HEK293 (cell line): ENCODE measurements around the gene UBA6.

Experiments
- CTCF ChIA-PET: fragments of 350-600 bp; formaldehyde crosslinking; extraction: SDS; loops from one replicate; lab custom pipeline; 2021; ENCODE audit warnings: antibody characterized with exemption; lab: Yijun Ruan, JAX
- POLR2A ChIA-PET: fragments of 300-600 bp; formaldehyde crosslinking; extraction: SDS; loops from one replicate; lab custom pipeline; 2020; ENCODE audit warnings: antibody characterized with exemption, inconsistent platforms; lab: Yijun Ruan, JAX
- H3K27ac ChIP-seq: fragments of 200-500 bp; sonication (Bioruptor generic); 2 replicates; pipeline ENCODE4 v1.5.1; 2014; ENCODE audit warnings: low read depth, low read length, control low read depth, inconsistent platforms; ENCODE audit errors: extremely low read depth
- H3K36me3 ChIP-seq, 2 experiments: fragments of 200-500 bp in 1 of 2; sonication (Bioruptor generic) in 1 of 2; 1 replicate in 1 of 2; 2 replicates in 1 of 2; pipeline ENCODE4 v1.5.1; 2014 to 2017; ENCODE audit warnings: inconsistent platforms in 2 of 2, low read length in 2 of 2; ENCODE audit not compliant: control insufficient read depth in 2 of 2, insufficient read depth in 1 of 2
- H3K4me1 ChIP-seq: fragments of 200-500 bp; sonication (Bioruptor generic); 2 replicates; pipeline ENCODE4 v1.5.1; 2014; ENCODE audit warnings: mild to moderate bottlenecking, low read length, inconsistent platforms; ENCODE audit not compliant: control insufficient read depth, insufficient read depth
- H3K4me3 ChIP-seq: 2 replicates; pipeline ENCODE4 v1.5.1; 2011; ENCODE audit warnings: low read depth, mild to moderate bottlenecking, control low read depth, low read length, moderate library complexity
- H3K9me3 ChIP-seq: fragments of 200-500 bp; sonication (Bioruptor generic); 2 replicates; pipeline ENCODE4 v1.5.1; 2014; ENCODE audit warnings: low read depth, low read length, inconsistent platforms; ENCODE audit not compliant: control insufficient read depth, insufficient read depth
- BCL11B ChIP-seq: fragments of 450-650 bp; formaldehyde crosslinking; IDR thresholded peaks from 2 replicates; pipeline ENCODE4 v1.5.1; 2016; ENCODE audit warnings: low read depth, missing biosample characterization, missing genetic modification characterization
- GLI2 ChIP-seq: fragments of 450-650 bp; formaldehyde crosslinking; IDR thresholded peaks from 2 replicates; pipeline ENCODE4; 2017; ENCODE audit warnings: missing biosample characterization, missing genetic modification characterization, low read depth, borderline replicate concordance
- HOXD13 ChIP-seq: sonication (generic); formaldehyde crosslinking; IDR thresholded peaks from 2 replicates; pipeline ENCODE4 v1.8.0; 2022; ENCODE audit warnings: missing genetic modification reagents, borderline replicate concordance
- SCRT1 ChIP-seq: fragments of 450-650 bp; formaldehyde crosslinking; IDR thresholded peaks from 2 replicates; pipeline ENCODE4 v1.5.1; 2016; ENCODE audit warnings: missing biosample characterization, missing genetic modification characterization, borderline replicate concordance
- SP2 ChIP-seq: fragments of 450-650 bp; formaldehyde crosslinking; IDR thresholded peaks from 2 replicates; pipeline ENCODE4 v1.5.1; 2016; ENCODE audit warnings: missing biosample characterization, missing genetic modification characterization
- ZBTB1 ChIP-seq: fragments of 450-650 bp; formaldehyde crosslinking; IDR thresholded peaks from 2 replicates; pipeline ENCODE4 v1.5.1; 2016; ENCODE audit warnings: missing biosample characterization, missing genetic modification characterization
- ZBTB10 ChIP-seq: fragments of 450-650 bp; formaldehyde crosslinking; IDR thresholded peaks from 2 replicates; pipeline ENCODE4 v1.5.1; 2016; ENCODE audit warnings: missing biosample characterization, missing genetic modification characterization
- ZBTB17 ChIP-seq: fragments of 450-650 bp; formaldehyde crosslinking; IDR thresholded peaks from 2 replicates; pipeline ENCODE4 v1.5.1; 2016; ENCODE audit warnings: missing biosample characterization, missing genetic modification characterization
- ZBTB44 ChIP-seq: fragments of 450-650 bp; IDR thresholded peaks from 2 replicates; pipeline ENCODE4 v1.5.1; 2018; ENCODE audit warnings: missing biosample characterization, mild to moderate bottlenecking, missing genetic modification characterization
- ZNF140 ChIP-seq: fragments of 450-650 bp; formaldehyde crosslinking; IDR thresholded peaks from 2 replicates; pipeline ENCODE4 v1.5.1; 2016; ENCODE audit warnings: missing biosample characterization, missing genetic modification characterization
- ZNF155 ChIP-seq: fragments of 450-650 bp; formaldehyde crosslinking; IDR thresholded peaks from 2 replicates; pipeline ENCODE4 v1.5.1; 2016; ENCODE audit warnings: missing biosample characterization, missing genetic modification characterization
- ZNF223 ChIP-seq: fragments of 450-650 bp; formaldehyde crosslinking; IDR thresholded peaks from 2 replicates; pipeline ENCODE4 v1.5.1; 2016; ENCODE audit warnings: missing biosample characterization, missing genetic modification characterization
- ZNF292 ChIP-seq: fragments of 450-650 bp; formaldehyde crosslinking; IDR thresholded peaks from 2 replicates; pipeline ENCODE4 v1.5.1; 2016; ENCODE audit warnings: low read depth, missing biosample characterization, missing genetic modification characterization, borderline replicate concordance
- ZNF324 ChIP-seq: fragments of 450-650 bp; formaldehyde crosslinking; IDR thresholded peaks from 2 replicates; pipeline ENCODE4 v1.5.1; 2016; ENCODE audit warnings: missing biosample characterization, missing genetic modification characterization
- ZNF394 ChIP-seq: fragments of 450-650 bp; formaldehyde crosslinking; IDR thresholded peaks from 2 replicates; pipeline ENCODE4 v1.5.1; 2016; ENCODE audit warnings: missing biosample characterization, missing genetic modification characterization, mild to moderate bottlenecking, moderate library complexity, borderline replicate concordance
- ZNF473 ChIP-seq: fragments of 450-650 bp; formaldehyde crosslinking; IDR thresholded peaks from 2 replicates; pipeline ENCODE4 v1.5.1; 2017; ENCODE audit warnings: missing biosample characterization, missing genetic modification characterization
- ZNF530 ChIP-seq: fragments of 450-650 bp; formaldehyde crosslinking; IDR thresholded peaks from 2 replicates; pipeline ENCODE4 v1.5.1; 2016; ENCODE audit warnings: low read depth, missing biosample characterization, missing genetic modification characterization
- ZNF555 ChIP-seq: fragments of 450-650 bp; formaldehyde crosslinking; conservative IDR thresholded peaks from 2 replicates; pipeline ENCODE4 v1.5.1; 2017; ENCODE audit warnings: missing biosample characterization, mild to moderate bottlenecking, missing genetic modification characterization, inconsistent platforms
- ZNF561 ChIP-seq: fragments of 450-650 bp; IDR thresholded peaks from 2 replicates; pipeline ENCODE4 v1.5.1; 2018; ENCODE audit warnings: missing biosample characterization, missing genetic modification characterization, borderline replicate concordance
- ZNF580 ChIP-seq: fragments of 450-650 bp; formaldehyde crosslinking; IDR thresholded peaks from 2 replicates; pipeline ENCODE4 v1.5.1; 2016; ENCODE audit warnings: missing biosample characterization, missing genetic modification characterization
- ZNF645 ChIP-seq: fragments of 450-650 bp; formaldehyde crosslinking; IDR thresholded peaks from 2 replicates; pipeline ENCODE4; 2016; ENCODE audit warnings: missing biosample characterization, missing genetic modification characterization

Gene UBA6

GRCh38 chr4:67678612-67679011 lies 22.3 kb downstream of the UBA6 start:
- Histone ChIP-seq H3K9me3 (no peaks in the 10 kb centered on the region), H3K27ac (no peak overlapping the region), H3K4me3 (no peak overlapping the region), H3K4me1 (no peaks in the 10 kb centered on the region), H3K36me3 (peaks cover 13 to 56% of the 10 kb centered on the region in 2 experiments)
- TF ChIP-seq ZBTB17 (tag by site-specific recombination) (no peak), ZNF140 (tag by site-specific recombination) (no peak), ZNF292 (tag by site-specific recombination) (no peak), BCL11B (no peak), ZBTB44 (tag by site-specific recombination) (no peak), ZBTB10 (no peak), GLI2 (tag by site-specific recombination) (no peak), ZNF394 (no peak), ZNF473 (tag by site-specific recombination) (no peak), ZNF324 (tag by site-specific recombination) (no peak), ZNF645 (no peak), ZNF155 (tag by site-specific recombination) (no peak), ZNF555 (tag by site-specific recombination) (no peak)
- ChIA-PET CTCF (no interaction called here), POLR2A (no interaction called here)

- Histone ChIP-seq H3K4me3 (no peak overlapping the region), H3K9me3 (no peaks in the 10 kb centered on the region), H3K27ac (no peak overlapping the region), H3K36me3 (peaks cover 24 to 73% of the 10 kb centered on the region in 2 experiments), H3K4me1 (no peaks in the 10 kb centered on the region)
- no peak for TF ChIP-seq ZNF561 (tag by site-specific recombination)
- TF ChIP-seq ZNF580, result no peak
- TF ChIP-seq ZBTB1, result no peak
- no peak for TF ChIP-seq SP2
- TF ChIP-seq HOXD13 (CRISPR knock-in tag), result no peak
- no peak for TF ChIP-seq ZNF530 (tag by site-specific recombination)
- no peak for TF ChIP-seq ZNF223 (tag by site-specific recombination)
- TF ChIP-seq SCRT1 (tag by site-specific recombination), result no peak
- POLR2A ChIA-PET, result no interaction called here
- CTCF ChIA-PET, result no interaction called here
Measured at GRCh38 chr4:67674098-67674497, 26.9 kb downstream of the UBA6 start.
